ENCODE measurements around the gene OR4D9.
"Not testable (repeated sequence)": the region's sequence is repeated elsewhere in the genome, so short reads cannot be mapped to it uniquely, and the experiment has no call there.

DNA sequence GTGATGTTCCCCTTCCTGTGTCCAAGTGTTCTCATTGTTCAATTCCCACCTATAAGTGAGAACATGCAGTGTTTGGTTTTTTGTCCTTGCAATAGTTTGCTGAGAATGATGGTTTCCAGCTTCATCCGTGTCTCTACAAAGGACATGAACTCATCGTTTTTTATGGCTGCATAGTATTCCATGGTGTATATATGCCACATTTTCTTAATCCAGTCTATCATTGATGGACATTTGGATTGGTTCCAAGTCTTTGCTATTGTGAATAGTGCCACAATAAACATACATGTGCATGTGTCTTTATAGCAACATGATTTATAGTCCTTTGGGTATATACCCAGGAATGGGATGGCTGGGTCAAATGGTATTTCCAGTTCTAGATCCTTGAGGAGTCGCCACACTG lies 32.4 kb downstream of the OR4D9 start:
- not testable (repeated sequence) for TF ChIP-seq ARNTL (CRISPR knock-in tag; IDR thresholded peaks at IDR 0.05; ENCODE audit: borderline replicate concordance, low read depth); ZFP3 (CRISPR knock-in tag; IDR thresholded peaks at IDR 0.05); ZNF8 (CRISPR knock-in tag; IDR thresholded peaks at IDR 0.05); TSHZ2 (CRISPR knock-in tag; IDR thresholded peaks at IDR 0.05); PATZ1 (CRISPR knock-in tag; IDR thresholded peaks at IDR 0.05; ENCODE audit: borderline replicate concordance); TCF4 (CRISPR knock-in tag; IDR thresholded peaks at IDR 0.05; ENCODE audit: borderline replicate concordance); OSR1 (CRISPR knock-in tag; IDR thresholded peaks at IDR 0.05); ZNF565 (CRISPR knock-in tag; conservative IDR thresholded peaks at IDR 0.05; ENCODE audit: low read depth); TOX (CRISPR knock-in tag; IDR thresholded peaks at IDR 0.05; ENCODE audit: borderline replicate concordance); CSRNP3 (CRISPR knock-in tag; IDR thresholded peaks at IDR 0.05)
- TF ChIP-seq, protein P1, sequence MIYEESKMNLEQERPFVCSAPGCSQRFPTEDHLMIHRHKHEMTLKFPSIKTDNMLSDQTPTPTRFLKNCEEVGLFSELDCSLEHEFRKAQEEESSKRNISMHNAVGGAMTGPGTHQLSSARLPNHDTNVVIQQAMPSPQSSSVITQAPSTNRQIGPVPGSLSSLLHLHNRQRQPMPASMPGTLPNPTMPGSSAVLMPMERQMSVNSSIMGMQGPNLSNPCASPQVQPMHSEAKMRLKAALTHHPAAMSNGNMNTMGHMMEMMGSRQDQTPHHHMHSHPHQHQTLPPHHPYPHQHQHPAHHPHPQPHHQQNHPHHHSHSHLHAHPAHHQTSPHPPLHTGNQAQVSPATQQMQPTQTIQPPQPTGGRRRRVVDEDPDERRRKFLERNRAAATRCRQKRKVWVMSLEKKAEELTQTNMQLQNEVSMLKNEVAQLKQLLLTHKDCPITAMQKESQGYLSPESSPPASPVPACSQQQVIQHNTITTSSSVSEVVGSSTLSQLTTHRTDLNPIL (CRISPR knock-in tag; IDR thresholded peaks at IDR 0.05; ENCODE audit: low read depth): not testable (repeated sequence)

Data from SK-N-SH treated with all-trans-retinoic acid at 6 μM for 48 hours (cell line).